Right atrium auricular region (tissue), 2 donors: Measurements from ENCODE around the gene PARD6B. TPM values are rescaled to one million over a fixed set of nuclear protein-coding genes. Genes with fewer than 3 reads are reported as not detected.
A peak's percentile ranks its signal among the peaks of the same experiment; 100 is the strongest.

ENCODE experiments used
- DNase-seq: peaks from one replicate; pipeline ENCODE4 v3.0.0-alpha.2; 2019; ENCODE audit warnings: low spot score
- H3K27ac ChIP-seq, 2 donors: fragments of 200-600 bp; sonication (generic); 1 replicate in 1 of 2; 2 replicates in 1 of 2; pipeline ENCODE4 v1.5.1; 2016 to 2019
- H3K27me3 ChIP-seq, 2 donors: fragments of 200-600 bp; sonication (generic); one replicate each; pipeline versions ENCODE4 v1.5.1 to v1.6.0; 2017 to 2019
- H3K36me3 ChIP-seq: fragments of 200-600 bp; sonication (generic); one replicate; pipeline ENCODE4 v1.5.1; 2016
- H3K4me1 ChIP-seq, 2 donors: fragments of 200-600 bp; sonication (generic); one replicate each; pipeline versions ENCODE4 v1.5.1 to v1.6.0; 2017 to 2019
- H3K4me3 ChIP-seq, 2 donors: fragments of 200-600 bp; sonication (generic); 1 replicate in 1 of 2; 2 replicates in 1 of 2; pipeline ENCODE4 v1.5.1; 2017 to 2019; ENCODE audit warnings: mild to moderate bottlenecking in 1 of 2, moderate library complexity in 1 of 2
- H3K9me3 ChIP-seq, 2 donors: fragments of 200-600 bp; sonication (generic); one replicate each; pipeline ENCODE4 v1.5.1; 2019
- total RNA-seq, 2 donors: library from RNA; depleted of rRNA; stranded (reverse); fragments of >200 nt; gene quantifications; one replicate each; pipeline ENCODE4 v1.1.0, GENCODE V29; 2016
- TF ChIP-seq, protein P1 (sequence below), 2 donors: fragments of 200-600 bp; sonication (generic); IDR thresholded peaks; one replicate each; pipeline ENCODE4 v1.5.1; 2019; ENCODE audit warnings: antibody characterized with exemption in 2 of 2

Gene PARD6B
- total RNA-seq, 2 donors from 2014 or later: 4.4 to 5.9 TPM

DNA sequence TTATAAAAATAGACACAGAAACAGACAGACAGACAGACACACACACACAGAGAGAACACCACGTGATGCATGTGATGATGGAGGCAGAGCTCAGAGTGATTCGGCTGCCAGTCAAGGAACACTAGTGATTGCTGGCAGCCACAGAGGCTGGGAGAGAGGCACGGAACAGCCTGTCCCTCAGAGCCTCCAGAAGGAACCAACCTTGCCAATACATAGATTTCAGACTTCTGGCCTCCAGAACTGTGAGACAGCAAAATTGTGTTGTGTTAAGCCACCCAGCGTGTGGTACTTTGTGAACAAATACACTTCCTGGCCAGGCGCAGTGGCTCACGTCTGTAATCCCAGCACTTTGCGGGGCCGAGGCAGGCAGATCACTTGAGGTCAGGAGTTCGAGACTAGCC is 9.5 kb upstream of the PARD6B start:
- no peak overlapping the region for H3K4me3 ChIP-seq
- TF ChIP-seq, protein P1, sequence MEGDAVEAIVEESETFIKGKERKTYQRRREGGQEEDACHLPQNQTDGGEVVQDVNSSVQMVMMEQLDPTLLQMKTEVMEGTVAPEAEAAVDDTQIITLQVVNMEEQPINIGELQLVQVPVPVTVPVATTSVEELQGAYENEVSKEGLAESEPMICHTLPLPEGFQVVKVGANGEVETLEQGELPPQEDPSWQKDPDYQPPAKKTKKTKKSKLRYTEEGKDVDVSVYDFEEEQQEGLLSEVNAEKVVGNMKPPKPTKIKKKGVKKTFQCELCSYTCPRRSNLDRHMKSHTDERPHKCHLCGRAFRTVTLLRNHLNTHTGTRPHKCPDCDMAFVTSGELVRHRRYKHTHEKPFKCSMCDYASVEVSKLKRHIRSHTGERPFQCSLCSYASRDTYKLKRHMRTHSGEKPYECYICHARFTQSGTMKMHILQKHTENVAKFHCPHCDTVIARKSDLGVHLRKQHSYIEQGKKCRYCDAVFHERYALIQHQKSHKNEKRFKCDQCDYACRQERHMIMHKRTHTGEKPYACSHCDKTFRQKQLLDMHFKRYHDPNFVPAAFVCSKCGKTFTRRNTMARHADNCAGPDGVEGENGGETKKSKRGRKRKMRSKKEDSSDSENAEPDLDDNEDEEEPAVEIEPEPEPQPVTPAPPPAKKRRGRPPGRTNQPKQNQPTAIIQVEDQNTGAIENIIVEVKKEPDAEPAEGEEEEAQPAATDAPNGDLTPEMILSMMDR (IDR thresholded peaks at IDR 0.05): no peak
- peak; percentile 75 for DNase-seq
- H3K4me1 ChIP-seq: peaks cover 0 to 28% of the 10 kb centered on the region in 2 donors
- no peaks in the 10 kb centered on the region for H3K27me3 ChIP-seq
- peak overlapping the region; percentile 76 to 79 for H3K27ac ChIP-seq
- H3K36me3 ChIP-seq: no peaks in the 10 kb centered on the region
- H3K9me3 ChIP-seq: no peaks in the 10 kb centered on the region

DNA sequence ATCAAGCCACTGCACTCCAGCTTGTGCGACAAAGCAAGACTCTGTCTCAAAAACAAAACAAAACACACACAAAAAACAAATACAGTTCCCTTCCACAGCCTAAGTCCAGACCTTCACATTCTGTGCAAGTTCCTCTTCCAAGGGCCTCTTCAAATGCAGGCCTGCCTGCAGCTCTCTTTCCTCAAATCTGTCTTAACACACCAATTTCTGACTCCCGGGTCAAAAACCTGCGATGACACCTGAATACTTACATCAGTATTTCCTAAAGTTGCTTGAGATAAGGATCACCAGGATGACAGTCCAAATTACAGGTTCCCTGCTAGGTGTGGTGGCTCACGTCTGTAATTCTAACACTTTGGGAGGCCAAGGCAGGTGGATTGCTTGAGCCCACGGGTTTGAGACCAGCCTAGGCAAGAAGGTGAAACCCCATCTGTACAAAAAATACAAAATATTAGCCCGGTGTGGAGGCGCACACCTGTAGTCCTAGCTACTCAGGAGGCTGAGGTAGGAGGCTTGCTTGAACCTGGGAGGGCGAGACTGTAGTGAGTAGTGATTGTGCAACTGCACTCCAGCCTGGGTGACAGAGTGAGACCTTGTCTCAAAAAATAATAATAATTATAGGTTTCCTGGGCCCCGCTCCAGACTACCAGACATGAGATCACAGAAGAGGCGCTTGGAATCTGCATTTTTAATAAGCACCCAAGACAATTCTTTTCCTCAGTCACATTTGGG is 8.8 kb upstream of the PARD6B start:
- peak overlapping the region; percentile 76 to 79 for H3K27ac ChIP-seq
- H3K4me1 ChIP-seq: peaks cover 0 to 28% of the 10 kb centered on the region in 2 donors
- no peak overlapping the region for H3K4me3 ChIP-seq
- TF ChIP-seq, protein P1 (IDR thresholded peaks at IDR 0.05): no peak
- no peak for DNase-seq
- H3K36me3 ChIP-seq: no peaks in the 10 kb centered on the region
- no peaks in the 10 kb centered on the region for H3K27me3 ChIP-seq
- no peaks in the 10 kb centered on the region for H3K9me3 ChIP-seq

GRCh38 chr20:50723672-50724071 is 7.7 kb upstream of the PARD6B start:
- TF ChIP-seq, protein P1 (IDR thresholded peaks at IDR 0.05): no peak
- peak overlapping the region; percentile 78 to 87 for H3K27ac ChIP-seq
- no peaks in the 10 kb centered on the region for H3K27me3 ChIP-seq
- H3K4me1 ChIP-seq: peaks cover 0 to 28% of the 10 kb centered on the region in 2 donors
- no peaks in the 10 kb centered on the region for H3K9me3 ChIP-seq
- no peak overlapping the region for H3K4me3 ChIP-seq
- H3K36me3 ChIP-seq: no peaks in the 10 kb centered on the region
- no peak for DNase-seq

- TF ChIP-seq, protein P1 (IDR thresholded peaks at IDR 0.05): no peak
- H3K9me3 ChIP-seq: no peaks in the 10 kb centered on the region
- no peak overlapping the region for H3K4me3 ChIP-seq
- H3K27me3 ChIP-seq: no peaks in the 10 kb centered on the region
- H3K4me1 ChIP-seq: peaks cover 0 to 28% of the 10 kb centered on the region in 2 donors
- H3K36me3 ChIP-seq: no peaks in the 10 kb centered on the region
- H3K27ac ChIP-seq: peak overlapping the region; percentile 78 to 87
- no peak for DNase-seq
Observed at GRCh38 chr20:50724112-50724725, 7.2 kb upstream of the PARD6B start.

DNA sequence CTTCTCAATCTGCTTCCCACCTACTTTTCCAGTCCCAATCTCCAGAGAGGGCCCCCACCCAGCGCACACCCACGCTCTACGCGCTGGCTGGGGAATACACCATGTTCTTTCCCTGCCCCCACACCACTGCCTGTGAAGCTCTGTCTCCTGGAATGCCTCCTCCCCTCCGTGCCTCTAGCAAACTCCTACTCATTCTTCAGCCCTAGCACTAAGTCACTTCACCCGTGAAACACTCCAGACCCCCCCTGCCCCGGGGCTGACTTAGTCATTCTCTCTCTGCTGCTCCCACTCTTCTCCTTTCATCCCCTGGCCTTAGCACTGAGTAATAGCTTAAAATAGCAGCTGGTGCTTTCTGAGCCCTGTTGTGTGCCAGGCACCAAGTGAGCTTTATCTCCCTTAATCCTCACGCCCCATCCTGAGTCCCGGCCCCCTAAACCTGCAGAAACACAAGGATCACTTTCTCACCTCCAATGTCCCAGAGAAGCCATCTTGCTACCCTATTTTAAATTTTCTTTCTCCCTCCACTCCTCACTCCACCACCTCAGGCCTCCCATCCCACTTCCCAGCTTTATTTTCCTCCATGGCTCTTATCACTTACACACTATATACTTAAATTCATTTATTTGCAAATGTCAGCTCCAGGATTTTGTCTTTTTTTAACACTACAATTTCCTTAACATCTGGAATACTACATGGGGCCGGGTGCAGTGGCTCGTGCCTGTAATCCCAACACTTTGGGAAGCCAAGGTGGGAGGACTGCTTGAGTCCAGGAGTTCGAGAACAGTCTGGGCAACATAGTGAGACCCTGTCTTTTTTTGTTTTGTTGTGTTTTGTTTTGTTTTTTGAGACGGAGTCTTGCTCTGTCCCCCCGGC is 6.3 kb upstream of the PARD6B start:
- H3K9me3 ChIP-seq: no peaks in the 10 kb centered on the region
- H3K27me3 ChIP-seq: no peaks in the 10 kb centered on the region
- H3K4me1 ChIP-seq: peaks cover 0 to 33% of the 10 kb centered on the region in 2 donors
- DNase-seq: peak; percentile 73
- no peak overlapping the region for H3K4me3 ChIP-seq
- TF ChIP-seq, protein P1 (IDR thresholded peaks at IDR 0.05): no peak
- H3K27ac ChIP-seq: peak overlapping the region; percentile 78 to 87
- H3K36me3 ChIP-seq: no peaks in the 10 kb centered on the region
